HCT116 (cell line): Measurements from ENCODE around the gene LRATD1. TPM values are rescaled to one million over a fixed set of nuclear protein-coding genes. Genes with fewer than 3 reads are reported as not detected.

Experiments used
- ATAC-seq: fragments of 200-7000 bp; cut with Tn5 transposase; 2 replicates; pipeline ENCODE4 v1.9.1; 2020; ENCODE audit warnings: mild to moderate bottlenecking, moderate library complexity
- BruUV-seq: library from RNA; stranded (reverse); fragments of 400-500 nt; replicated peaks from 2 replicates; lab custom pipeline; 2021; lab: Mats Ljungman, UMichigan
- CTCF ChIA-PET: fragments of 300-600 bp; sonication (Branson Sonifier 250); formaldehyde crosslinking; loops from one replicate; lab custom pipeline; 2021; ENCODE audit warnings: antibody characterized with exemption; lab: Charles Lee
- POLR2A ChIA-PET: fragments of 300-600, 350-600 bp; sonication (Branson Sonifier 250); formaldehyde crosslinking; loops from one replicate; lab custom pipeline; 2021; ENCODE audit warnings: antibody characterized with exemption; lab: Charles Lee
- RAD21 ChIA-PET, 2 experiments: fragments of 300-600 bp; sonication (Branson Sonifier 250); formaldehyde crosslinking; loops; one replicate each; lab custom pipeline; 2023; ENCODE audit warnings: low total read pairs in 2 of 2; ENCODE audit not compliant: uncharacterized antibody in 2 of 2, unreplicated experiment in 2 of 2, low non-redundant PET in 1 of 2; lab: Charles Lee
- DNase-seq: peaks from one replicate; pipeline ENCODE4 v3.0.0-alpha.2; 2010; ENCODE audit warnings: low read depth, low spot score
- H2AFZ ChIP-seq: fragments of 200-600 bp; shearing (Covaris generic), sonication (generic); 2 replicates; pipeline ENCODE4 v1.6.1; 2017; ENCODE audit warnings: low read depth, mixed run types, mixed read lengths, antibody characterized with exemption, low read length; ENCODE audit not compliant: poor library complexity, severe bottlenecking
- H3K27ac ChIP-seq: 2 replicates; pipeline ENCODE4 v1.5.1; 2012; ENCODE audit warnings: low read depth, low read length
- H3K27me3 ChIP-seq: fragments of 200-600 bp; sonication (generic); 2 replicates; pipeline ENCODE4 v1.6.1; 2016; ENCODE audit warnings: mixed run types, low read length, mixed read lengths; ENCODE audit not compliant: insufficient read depth
- H3K36me3 ChIP-seq, 2 experiments: fragments of 200-500 bp in 1 of 2; fragments of 200-600 bp in 1 of 2; sonication (Bioruptor generic) in 1 of 2; sonication (generic) in 1 of 2; 2 replicates each; pipeline versions ENCODE4 v1.5.1 to v1.6.1; 2014 to 2016; ENCODE audit warnings: low read length in 2 of 2, inconsistent platforms in 1 of 2, mixed read lengths in 1 of 2, mixed run types in 1 of 2; ENCODE audit not compliant: insufficient read depth in 2 of 2, control insufficient read depth in 1 of 2
- H3K4me1 ChIP-seq, 2 experiments: fragments of 200-600 bp in 1 of 2; sonication (generic) in 1 of 2; 2 replicates each; pipeline versions ENCODE4 v1.5.1 to v1.6.1; 2012 to 2017; ENCODE audit warnings: low read length in 2 of 2, inconsistent platforms in 1 of 2, mild to moderate bottlenecking in 1 of 2, mixed read lengths in 1 of 2, mixed run types in 1 of 2, moderate library complexity in 1 of 2; ENCODE audit not compliant: insufficient read depth in 2 of 2, control insufficient read depth in 1 of 2
- H3K4me2 ChIP-seq: fragments of 200-600 bp; sonication (generic); 2 replicates; pipeline ENCODE4 v1.6.1; 2017; ENCODE audit warnings: mixed run types, low read length, mixed read lengths
- H3K4me3 ChIP-seq, 2 experiments: fragments of 200-600 bp in 1 of 2; sonication (generic) in 1 of 2; replicated peaks in 1 of 2; 2 replicates each; pipeline ENCODE4 v1.5.1; 2011 to 2016; ENCODE audit warnings: low read length in 2 of 2, control low read depth in 1 of 2, low read depth in 1 of 2, mild to moderate bottlenecking in 1 of 2, mixed read lengths in 1 of 2, mixed run types in 1 of 2
- H3K79me2 ChIP-seq: fragments of 200-600 bp; sonication (generic); 2 replicates; pipeline ENCODE4 v1.6.1; 2017; ENCODE audit warnings: mild to moderate bottlenecking, mixed run types, low read length, moderate library complexity, mixed read lengths; ENCODE audit not compliant: insufficient read depth
- H3K9ac ChIP-seq: fragments of 200-600 bp; sonication (generic); 2 replicates; pipeline ENCODE4 v1.6.1; 2016; ENCODE audit warnings: low read length, mixed read lengths
- H3K9me2 ChIP-seq: fragments of 200-600 bp; sonication (generic), shearing (Covaris generic); 2 replicates; pipeline ENCODE4 v1.6.1; 2017; ENCODE audit warnings: mixed run types, mild to moderate bottlenecking, moderate library complexity; ENCODE audit not compliant: insufficient read depth
- H3K9me3 ChIP-seq, 2 experiments: fragments of 200-500 bp in 1 of 2; fragments of 200-600 bp in 1 of 2; sonication (Bioruptor generic) in 1 of 2; sonication (generic) in 1 of 2; 2 replicates each; pipeline ENCODE4 v1.6.1; 2014 to 2017; ENCODE audit warnings: low read length in 2 of 2, mixed read lengths in 2 of 2, inconsistent platforms in 1 of 2, low read depth in 1 of 2, mild to moderate bottlenecking in 1 of 2, mixed run types in 1 of 2, moderate library complexity in 1 of 2; ENCODE audit not compliant: control insufficient read depth in 1 of 2, insufficient read depth in 1 of 2
- H4K20me1 ChIP-seq: fragments of 200-600 bp; sonication (generic), shearing (Covaris generic); 2 replicates; pipeline ENCODE4 v1.6.1; 2017; ENCODE audit warnings: mixed run types, mild to moderate bottlenecking, moderate library complexity; ENCODE audit not compliant: insufficient read depth
- CBX3 ChIP-seq: IDR thresholded peaks from 2 replicates; pipeline ENCODE4 v1.6.1; 2012; ENCODE audit warnings: low read depth
- EGR1 ChIP-seq: IDR thresholded peaks from 2 replicates; pipeline ENCODE4 v1.6.1; 2012; ENCODE audit warnings: low read depth
- ELF1 ChIP-seq: IDR thresholded peaks from 2 replicates; pipeline ENCODE4 v1.6.1; 2012; ENCODE audit warnings: low read depth, borderline replicate concordance
- EZH2 ChIP-seq: fragments of 200-600 bp; sonication (generic); IDR thresholded peaks from 2 replicates; pipeline ENCODE4 v1.6.1; 2017; ENCODE audit warnings: antibody characterized with exemption, mixed run types
- EZH2phosphoT487 ChIP-seq: fragments of 200-600 bp; IDR thresholded peaks from 2 replicates; pipeline ENCODE4 v1.6.1; 2018; ENCODE audit warnings: antibody characterized with exemption, borderline replicate concordance
- FOSL1 ChIP-seq: IDR thresholded peaks from 2 replicates; pipeline ENCODE4 v1.6.1; 2012; ENCODE audit warnings: low read depth
- POLR2A ChIP-seq: IDR thresholded peaks from 2 replicates; pipeline ENCODE4 v1.7.0; 2011; ENCODE audit warnings: borderline replicate concordance; ENCODE audit not compliant: insufficient read depth, insufficient read length; ENCODE audit errors: extremely low read depth
- POLR2AphosphoS5 ChIP-seq: IDR thresholded peaks from 2 replicates; pipeline ENCODE4 v1.6.1; 2011; ENCODE audit warnings: mild to moderate bottlenecking, low read depth, low read length, moderate library complexity
- RAD21 ChIP-seq: IDR thresholded peaks from 2 replicates; pipeline ENCODE4 v1.6.1; 2012; ENCODE audit warnings: low read depth, mild to moderate bottlenecking
- SIN3A ChIP-seq: IDR thresholded peaks from 2 replicates; pipeline ENCODE4 v1.6.1; 2012; ENCODE audit warnings: low read depth
- SRF ChIP-seq: IDR thresholded peaks from 2 replicates; pipeline ENCODE4 v1.6.1; 2012; ENCODE audit warnings: low read depth
- TCF7L2 ChIP-seq: IDR thresholded peaks from 2 replicates; pipeline ENCODE4 v1.7.0; 2011; ENCODE audit warnings: borderline replicate concordance, inconsistent platforms; ENCODE audit not compliant: insufficient read depth, insufficient read length; ENCODE audit errors: extremely low read depth
- ZNF274 ChIP-seq: fragments of 200-500 bp; sonication (Bioruptor generic); IDR thresholded peaks from 2 replicates; pipeline ENCODE4 v1.6.1; 2014; ENCODE audit warnings: mild to moderate bottlenecking, low read depth, low read length, inconsistent platforms
- intact Hi-C: fragments of 100-400 bp; cut with micrococcal nuclease; formaldehyde crosslinking; loops from 2 replicates; pipeline ENCODE4 v1.10.0; 2022
- total RNA-seq: library from RNA; stranded (reverse); gene quantifications from one replicate; pipeline ENCODE4 v1.2.1, GENCODE V29; 2021; ENCODE audit not compliant: unreplicated experiment
- TF ChIP-seq, protein P1 (sequence below): IDR thresholded peaks from 2 replicates; pipeline ENCODE4 v1.6.1; 2012

The LRATD1 gene
- total RNA-seq, 1 experiment from 2014 or later, result 0.07 TPM

DNA sequence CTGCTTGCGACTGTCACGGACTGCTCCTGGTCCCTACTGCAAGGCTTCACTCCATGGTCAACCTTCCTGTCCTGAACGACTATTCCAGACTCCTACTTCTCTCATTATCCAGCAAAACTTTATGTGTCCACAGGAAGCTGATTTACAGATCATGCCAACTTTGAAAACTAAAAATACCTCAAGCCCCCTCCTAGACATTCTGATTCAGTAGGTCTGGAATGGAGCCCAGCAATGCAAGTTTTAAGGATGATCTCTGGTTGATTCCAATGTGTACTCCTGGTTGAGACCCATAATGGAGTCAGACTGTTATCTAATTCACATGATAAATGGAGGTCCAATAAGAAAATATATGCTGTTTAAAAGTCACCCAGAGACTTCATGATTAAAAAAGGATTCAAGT is 13.1 kb upstream of the LRATD1 start:
- no peak overlapping the region for H3K4me2 ChIP-seq
- ChIA-PET POLR2A (no interaction called here), CTCF (no interaction called here), RAD21 (no interaction called here)
- peaks cover 0 to 3% of the 10 kb centered on the region in 2 experiments; a peak in 2 of 4 replicates for H3K9me3 ChIP-seq
- H3K9me2 ChIP-seq, result no peaks in the 10 kb centered on the region
- H3K27ac ChIP-seq, result no peak overlapping the region
- no peaks in the 10 kb centered on the region for H3K4me1 ChIP-seq
- intact Hi-C loops, result no loop called here
- ATAC-seq (no peak), DNase-seq (no peak)
- no TSS peak for BruUV-seq
- TF ChIP-seq ZNF274 (no peak), EZH2phosphoT487 (no peak), EZH2 (no peak), CBX3 (no peak), POLR2A (no peak), SRF (no peak), TCF7L2 (no peak), RAD21 (no peak), POLR2AphosphoS5 (no peak), EGR1 (no peak), FOSL1 (no peak), SIN3A (no peak)
- TF ChIP-seq, protein P1, sequence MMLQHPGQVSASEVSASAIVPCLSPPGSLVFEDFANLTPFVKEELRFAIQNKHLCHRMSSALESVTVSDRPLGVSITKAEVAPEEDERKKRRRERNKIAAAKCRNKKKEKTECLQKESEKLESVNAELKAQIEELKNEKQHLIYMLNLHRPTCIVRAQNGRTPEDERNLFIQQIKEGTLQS, result no peak
- no peak overlapping the region for H3K4me3 ChIP-seq
- H2AFZ ChIP-seq, result no peak overlapping the region
- no peaks in the 10 kb centered on the region for H3K27me3 ChIP-seq
- H4K20me1 ChIP-seq, result no peaks in the 10 kb centered on the region
- H3K36me3 ChIP-seq, result no peaks in the 10 kb centered on the region
- H3K79me2 ChIP-seq, result no peaks in the 10 kb centered on the region
- no peak overlapping the region for H3K9ac ChIP-seq

DNA sequence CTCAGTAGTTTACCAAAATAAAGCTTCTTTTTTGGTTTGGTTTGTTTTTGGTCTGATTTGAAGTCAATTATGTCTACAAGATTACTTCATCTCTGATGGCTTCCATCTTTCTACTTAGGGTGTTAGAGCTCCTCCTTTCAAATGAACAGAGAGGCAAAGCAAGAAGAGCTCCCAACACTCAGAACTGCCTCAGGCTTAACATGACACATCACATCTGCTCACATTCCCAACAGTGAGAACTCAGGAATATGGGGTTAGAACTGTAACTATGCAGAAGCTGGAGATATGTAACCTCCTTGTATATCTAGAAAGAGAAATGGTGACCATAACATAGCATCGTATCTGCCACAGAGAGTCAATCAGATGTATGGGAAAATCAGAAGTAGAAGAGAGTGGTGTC is 11.4 kb upstream of the LRATD1 start:
- H3K9me3 ChIP-seq, result peaks cover 0 to 3% of the 10 kb centered on the region in 2 experiments; a peak in 2 of 4 replicates
- DNase-seq (no peak), ATAC-seq (no peak)
- ChIA-PET RAD21 (no interaction called here), POLR2A (no interaction called here), CTCF (no interaction called here)
- H3K4me3 ChIP-seq, result no peak overlapping the region
- H3K4me2 ChIP-seq, result no peak overlapping the region
- no peaks in the 10 kb centered on the region for H4K20me1 ChIP-seq
- no peaks in the 10 kb centered on the region for H3K79me2 ChIP-seq
- intact Hi-C loops, result no loop called here
- H3K27ac ChIP-seq, result no peak overlapping the region
- H3K9me2 ChIP-seq, result no peaks in the 10 kb centered on the region
- H3K27me3 ChIP-seq, result no peaks in the 10 kb centered on the region
- TF ChIP-seq EGR1 (no peak), SRF (no peak), ELF1 (no peak)
- TF ChIP-seq, protein P1, result no peak
- no peak overlapping the region for H3K9ac ChIP-seq
- H3K4me1 ChIP-seq, result no peaks in the 10 kb centered on the region
- no TSS peak for BruUV-seq
- H3K36me3 ChIP-seq, result no peaks in the 10 kb centered on the region
- no peak overlapping the region for H2AFZ ChIP-seq
